Endothelial cell of umbilical vein (primary cell): ENCODE data around the gene ATP12A. TPM values are rescaled to one million over a fixed set of nuclear protein-coding genes. Genes with fewer than 3 reads are reported as not detected.

Source experiments
- BruUV-seq: library from RNA; stranded (reverse); fragments of 400-500 nt; replicated peaks from 2 replicates; lab custom pipeline; 2021; lab: Mats Ljungman, UMichigan
- CTCF ChIA-PET: fragments of 300-600, 350-600 bp; sonication (Branson Sonifier 250); formaldehyde crosslinking; loops from one replicate; lab custom pipeline; 2021; ENCODE audit warnings: antibody characterized with exemption, inconsistent platforms; lab: Charles Lee
- POLR2A ChIA-PET: fragments of 300-600, 350-600 bp; sonication (Branson Sonifier 250); formaldehyde crosslinking; loops from one replicate; lab custom pipeline; 2021; ENCODE audit warnings: antibody characterized with exemption, inconsistent platforms; lab: Charles Lee
- DNase-seq: peaks from one replicate; pipeline ENCODE4 v3.0.0-alpha.2; 2011; ENCODE audit warnings: low read depth, low spot score
- FAIRE-seq: peaks from 2 replicates; lab custom pipeline; 2011; peaks lifted over from hg19 to GRCh38; lab: Jason Lieb, UNC
- H2AFZ ChIP-seq: 2 replicates; pipeline ENCODE4 v1.6.0; 2012; ENCODE audit warnings: low read depth, low read length, control low read depth, inconsistent platforms
- H3K27ac ChIP-seq: 2 replicates; pipeline ENCODE4 v1.5.1; 2011; ENCODE audit warnings: low read depth, mild to moderate bottlenecking, control low read depth, low read length, moderate library complexity; ENCODE audit not compliant: insufficient read depth
- H3K27me3 ChIP-seq, 2 experiments: 2 replicates each; pipeline versions ENCODE4 v1.6.0 to v1.6.1; 2011; ENCODE audit warnings: low read length in 2 of 2, mixed read lengths in 1 of 2; ENCODE audit not compliant: control insufficient read depth in 2 of 2, insufficient read depth in 2 of 2
- H3K36me3 ChIP-seq, 2 experiments: 2 replicates in 1 of 2; 3 replicates in 1 of 2; pipeline ENCODE4 v1.5.1; 2011; ENCODE audit warnings: low read length in 2 of 2, mild to moderate bottlenecking in 1 of 2, moderate library complexity in 1 of 2; ENCODE audit not compliant: control insufficient read depth in 2 of 2, insufficient read depth in 2 of 2; ENCODE audit errors: extremely low read depth in 1 of 2
- H3K4me1 ChIP-seq: 3 replicates; pipeline ENCODE4 v1.5.1; 2011; ENCODE audit warnings: mild to moderate bottlenecking, low read length; ENCODE audit not compliant: control insufficient read depth, insufficient read depth; ENCODE audit errors: extremely low read depth
- H3K4me2 ChIP-seq: 2 replicates; pipeline ENCODE4 v1.6.1; 2011; ENCODE audit warnings: low read length, control low read depth, mixed read lengths; ENCODE audit not compliant: insufficient read depth
- H3K4me3 ChIP-seq, 3 experiments: fragments of 200-600 bp in 1 of 3; sonication (generic), shearing (Covaris generic) in 1 of 3; replicated peaks in 1 of 3; 2 replicates each; pipeline ENCODE4 v1.5.1; 2011 to 2016; ENCODE audit warnings: control low read depth in 3 of 3, low read length in 3 of 3, mild to moderate bottlenecking in 2 of 3, inconsistent platforms in 1 of 3, low read depth in 1 of 3, moderate library complexity in 1 of 3; ENCODE audit not compliant: insufficient read depth in 1 of 3
- H3K79me2 ChIP-seq: 2 replicates; pipeline ENCODE4 v1.6.0; 2012; ENCODE audit warnings: low read length, inconsistent platforms; ENCODE audit not compliant: control insufficient read depth, insufficient read depth
- H3K9ac ChIP-seq: replicated peaks from 2 replicates; pipeline ENCODE3; 2011; ENCODE audit warnings: low read length, control low read depth; ENCODE audit not compliant: insufficient read depth; ENCODE audit errors: extremely low read depth
- H3K9me1 ChIP-seq: replicated peaks from 3 replicates; pipeline ENCODE4 v1.6.0; 2011; ENCODE audit warnings: mild to moderate bottlenecking, low read length; ENCODE audit not compliant: control insufficient read depth, insufficient read depth; ENCODE audit errors: extremely low read depth
- H3K9me3 ChIP-seq: replicated peaks from 2 replicates; pipeline ENCODE4 v1.5.1; 2012; ENCODE audit warnings: low read length, inconsistent platforms; ENCODE audit not compliant: control insufficient read depth, insufficient read depth
- H4K20me1 ChIP-seq: replicated peaks from 2 replicates; pipeline ENCODE3; 2011; ENCODE audit warnings: mild to moderate bottlenecking, low read length; ENCODE audit not compliant: control insufficient read depth, insufficient read depth; ENCODE audit errors: extremely low read depth
- EZH2 ChIP-seq: IDR thresholded peaks from 2 replicates; pipeline ENCODE4 v1.6.1; 2012; ENCODE audit warnings: borderline replicate concordance, low read depth, mild to moderate bottlenecking, moderate library complexity, low read length, inconsistent platforms; ENCODE audit not compliant: severe bottlenecking
- dilution Hi-C: fragments of 300-500 bp; cut with MboI; formaldehyde crosslinking; loops from one replicate; pipeline ENCODE4 v1.15.0; 2019; ENCODE audit warnings: low sequenced_read_pairs; ENCODE audit not compliant: extremely low pct_ligation_motif_present
- intact Hi-C: fragments of 100-400 bp; cut with micrococcal nuclease; formaldehyde crosslinking; loops from one replicate; pipeline ENCODE4 v1.10.0; 2022
- polyA plus RNA-seq, 4 experiments: library from polyadenylated mRNA; depleted of rRNA in 3 of 4; stranded (reverse) in 3 of 4; unstranded in 1 of 4; fragments of >200 nt; gene quantifications; 2 replicates each; pipeline versions ENCODE4 v1.2.1 to v1.2.3, GENCODE V29; 2011 to 2012; ENCODE audit warnings: missing spikeins in 1 of 4
- total RNA-seq: library from RNA; stranded (reverse); gene quantifications from 2 replicates; pipeline ENCODE4 v1.2.3, GENCODE V29; 2021
- TF ChIP-seq, protein P1 (sequence below): IDR thresholded peaks from 2 replicates; pipeline ENCODE4 v1.6.1; 2011; ENCODE audit not compliant: insufficient read depth, insufficient read length
- TF ChIP-seq, protein P2 (sequence below), 2 donors: IDR thresholded peaks; 1 replicate in 1 of 2; 2 replicates in 1 of 2; pipeline ENCODE4 v1.5.1; 2011; ENCODE audit warnings: low read length in 2 of 2, mild to moderate bottlenecking in 2 of 2, moderate library complexity in 2 of 2, control low read depth in 1 of 2, inconsistent platforms in 1 of 2, low read depth in 1 of 2; ENCODE audit not compliant: insufficient read depth in 1 of 2; ENCODE audit errors: extremely low read depth in 1 of 2

The ATP12A gene
- total and polyA plus RNA-seq, 2 donors (not counting 3 experiments of a cell fraction or from before 2014, with no cell fraction given) = not detected

GRCh38 chr13:24741016-24741662 is 60.9 kb downstream of the ATP12A start:
- TF ChIP-seq, protein P1, sequence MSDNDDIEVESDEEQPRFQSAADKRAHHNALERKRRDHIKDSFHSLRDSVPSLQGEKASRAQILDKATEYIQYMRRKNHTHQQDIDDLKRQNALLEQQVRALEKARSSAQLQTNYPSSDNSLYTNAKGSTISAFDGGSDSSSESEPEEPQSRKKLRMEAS = no peak
- no peak for TF ChIP-seq EZH2
- TF ChIP-seq, protein P2, sequence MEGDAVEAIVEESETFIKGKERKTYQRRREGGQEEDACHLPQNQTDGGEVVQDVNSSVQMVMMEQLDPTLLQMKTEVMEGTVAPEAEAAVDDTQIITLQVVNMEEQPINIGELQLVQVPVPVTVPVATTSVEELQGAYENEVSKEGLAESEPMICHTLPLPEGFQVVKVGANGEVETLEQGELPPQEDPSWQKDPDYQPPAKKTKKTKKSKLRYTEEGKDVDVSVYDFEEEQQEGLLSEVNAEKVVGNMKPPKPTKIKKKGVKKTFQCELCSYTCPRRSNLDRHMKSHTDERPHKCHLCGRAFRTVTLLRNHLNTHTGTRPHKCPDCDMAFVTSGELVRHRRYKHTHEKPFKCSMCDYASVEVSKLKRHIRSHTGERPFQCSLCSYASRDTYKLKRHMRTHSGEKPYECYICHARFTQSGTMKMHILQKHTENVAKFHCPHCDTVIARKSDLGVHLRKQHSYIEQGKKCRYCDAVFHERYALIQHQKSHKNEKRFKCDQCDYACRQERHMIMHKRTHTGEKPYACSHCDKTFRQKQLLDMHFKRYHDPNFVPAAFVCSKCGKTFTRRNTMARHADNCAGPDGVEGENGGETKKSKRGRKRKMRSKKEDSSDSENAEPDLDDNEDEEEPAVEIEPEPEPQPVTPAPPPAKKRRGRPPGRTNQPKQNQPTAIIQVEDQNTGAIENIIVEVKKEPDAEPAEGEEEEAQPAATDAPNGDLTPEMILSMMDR (IDR thresholded peaks at IDR 0.05; ENCODE audit: extremely low read depth in 1 of 2, insufficient read depth in 1 of 2, low read depth in 1 of 2, low read length in 2 of 2) = peak in 1 of 2 donors; percentile 33
- dilution Hi-C loops (no loop called here), intact Hi-C loops (no loop called here)
- Histone ChIP-seq H3K9ac (no peak overlapping the region), H3K4me1 (no peaks in the 10 kb centered on the region), H3K27me3 (peaks cover 5 to 14% of the 10 kb centered on the region in 2 experiments), H3K4me3 (no peak overlapping the region), H3K9me3 (no peaks in the 10 kb centered on the region), H3K9me1 (no peaks in the 10 kb centered on the region), H3K79me2 (no peaks in the 10 kb centered on the region), H3K27ac (no peak overlapping the region), H3K4me2 (no peak overlapping the region), H2AFZ (no peak overlapping the region), H4K20me1 (no peaks in the 10 kb centered on the region), H3K36me3 (no peaks in the 10 kb centered on the region)
- CTCF ChIA-PET = interaction anchor here (1.0 to 1.8 kb wide), 3 partner anchors 9 to 254 kb away, joined by 3 to 4 read pairs (median 3); no protein-coding TSS in a partner anchor
- BruUV-seq = no TSS peak
- FAIRE-seq = no peak
- POLR2A ChIA-PET = no interaction called here
- no peak for DNase-seq

DNA sequence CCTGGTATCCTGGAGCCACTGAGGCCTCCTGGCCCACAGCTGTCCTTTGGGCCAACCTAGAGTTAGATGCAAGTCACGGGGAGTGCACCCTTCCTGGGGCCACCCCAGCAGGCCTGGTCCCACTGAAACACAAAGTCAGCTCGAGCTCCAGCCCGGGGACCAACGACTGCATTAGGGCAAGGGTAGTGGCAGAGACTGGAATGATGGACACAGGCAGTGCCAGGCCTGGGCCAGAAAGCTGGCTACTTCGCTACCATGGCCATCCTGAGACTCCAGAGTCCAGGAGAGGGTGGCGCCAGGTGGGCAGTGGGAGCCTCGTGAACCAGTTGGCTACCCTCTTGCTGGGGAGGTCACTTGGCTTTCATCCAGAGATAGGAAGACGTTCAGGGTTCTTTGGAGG is 61.6 kb downstream of the ATP12A start:
- no peaks in the 10 kb centered on the region for H3K36me3 ChIP-seq
- no peaks in the 10 kb centered on the region for H3K79me2 ChIP-seq
- dilution Hi-C loops = no loop called here
- ChIA-PET POLR2A (no interaction called here), CTCF (interaction anchor here (1.1 to 1.8 kb wide), 3 partner anchors 14 to 253 kb away, joined by 3 to 5 read pairs (median 4); no protein-coding TSS in a partner anchor)
- BruUV-seq = no TSS peak
- peaks cover 11 to 20% of the 10 kb centered on the region in 2 experiments for H3K27me3 ChIP-seq
- H3K9me1 ChIP-seq = no peaks in the 10 kb centered on the region
- no peak overlapping the region for H3K27ac ChIP-seq
- DNase-seq = no peak
- TF ChIP-seq, protein P1 = no peak
- intact Hi-C loops = no loop called here
- H2AFZ ChIP-seq = no peak overlapping the region
- H3K4me1 ChIP-seq = no peaks in the 10 kb centered on the region
- no peak overlapping the region for H3K9ac ChIP-seq
- no peaks in the 10 kb centered on the region for H4K20me1 ChIP-seq
- no peak overlapping the region for H3K4me2 ChIP-seq
- H3K4me3 ChIP-seq = no peak overlapping the region
- H3K9me3 ChIP-seq = no peaks in the 10 kb centered on the region
- FAIRE-seq = no peak
